Astrocyte of the spinal cord (primary cell): ENCODE measurements around the gene TMPRSS11F.

Experiments
- DNase-seq: peaks from one replicate; pipeline ENCODE4 v3.0.0; 2011; ENCODE audit warnings: low read depth, low spot score
- H3K4me3 ChIP-seq: 2 replicates; pipeline ENCODE4 v1.5.1; 2011; ENCODE audit warnings: low read depth, mild to moderate bottlenecking, low read length, moderate library complexity
- CTCF ChIP-seq: IDR thresholded peaks from 2 replicates; pipeline ENCODE4 v1.5.1; 2012; ENCODE audit warnings: low read depth, mild to moderate bottlenecking, low read length, inconsistent platforms
- in situ Hi-C: cut with HindIII; loops from 2 replicates; pipeline ENCODE4 v1.10.0; 2017; ENCODE audit warnings: low sequenced_read_pairs

The TMPRSS11F gene

GRCh38 chr4:68062501-68062900 is 67.2 kb downstream of the TMPRSS11F start:
- no peak overlapping the region for H3K4me3 ChIP-seq
- in situ Hi-C loops: no loop called here
- no peak for DNase-seq
- TF ChIP-seq CTCF: no peak

GRCh38 chr4:68038272-68038671 is 91.4 kb downstream of the TMPRSS11F start:
- DNase-seq: no peak
- in situ Hi-C loops: no loop called here
- H3K4me3 ChIP-seq: no peak overlapping the region
- TF ChIP-seq CTCF: no peak

GRCh38 chr4:68021185-68021584 is 108.5 kb downstream of the TMPRSS11F start:
- in situ Hi-C loops: no loop called here
- peak; percentile 40 for DNase-seq
- no peak overlapping the region for H3K4me3 ChIP-seq
- TF ChIP-seq CTCF: no peak

- H3K4me3 ChIP-seq: no peak overlapping the region
- no peak for TF ChIP-seq CTCF
- in situ Hi-C loops: no loop called here
- DNase-seq: no peak
Measured at GRCh38 chr4:68011684-68012083, 118.0 kb downstream of the TMPRSS11F start.
